ENCODE results near the gene TRAPPC1.
"Not testable (repeated sequence)": the region's sequence is repeated elsewhere in the genome, so short reads cannot be mapped to it uniquely, and the experiment has no call there.

Gene TRAPPC1

DNA sequence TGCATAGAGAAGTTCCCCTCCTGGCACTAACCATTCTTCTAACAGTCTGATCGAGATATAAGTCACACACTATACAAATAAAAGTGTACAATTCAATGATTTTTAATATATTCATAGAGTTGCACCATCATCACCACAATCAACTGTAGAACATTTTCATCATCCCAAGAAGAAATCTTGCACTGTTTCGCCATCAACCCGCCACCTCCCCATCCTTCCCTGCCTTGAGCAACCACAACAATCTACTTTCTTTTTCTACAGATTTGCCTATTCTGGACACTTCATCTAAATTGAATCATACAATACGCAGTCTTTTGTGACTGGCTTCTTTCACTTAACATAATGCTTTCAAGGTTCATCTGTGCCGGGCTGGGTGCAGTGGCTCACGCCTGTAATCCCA lies 37.7 kb upstream of the TRAPPC1 start:
- TF ChIP-seq, protein P1, sequence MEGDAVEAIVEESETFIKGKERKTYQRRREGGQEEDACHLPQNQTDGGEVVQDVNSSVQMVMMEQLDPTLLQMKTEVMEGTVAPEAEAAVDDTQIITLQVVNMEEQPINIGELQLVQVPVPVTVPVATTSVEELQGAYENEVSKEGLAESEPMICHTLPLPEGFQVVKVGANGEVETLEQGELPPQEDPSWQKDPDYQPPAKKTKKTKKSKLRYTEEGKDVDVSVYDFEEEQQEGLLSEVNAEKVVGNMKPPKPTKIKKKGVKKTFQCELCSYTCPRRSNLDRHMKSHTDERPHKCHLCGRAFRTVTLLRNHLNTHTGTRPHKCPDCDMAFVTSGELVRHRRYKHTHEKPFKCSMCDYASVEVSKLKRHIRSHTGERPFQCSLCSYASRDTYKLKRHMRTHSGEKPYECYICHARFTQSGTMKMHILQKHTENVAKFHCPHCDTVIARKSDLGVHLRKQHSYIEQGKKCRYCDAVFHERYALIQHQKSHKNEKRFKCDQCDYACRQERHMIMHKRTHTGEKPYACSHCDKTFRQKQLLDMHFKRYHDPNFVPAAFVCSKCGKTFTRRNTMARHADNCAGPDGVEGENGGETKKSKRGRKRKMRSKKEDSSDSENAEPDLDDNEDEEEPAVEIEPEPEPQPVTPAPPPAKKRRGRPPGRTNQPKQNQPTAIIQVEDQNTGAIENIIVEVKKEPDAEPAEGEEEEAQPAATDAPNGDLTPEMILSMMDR (IDR thresholded peaks at IDR 0.05; ENCODE audit: low read depth, low read length, missing control alignments): no peak

DNA sequence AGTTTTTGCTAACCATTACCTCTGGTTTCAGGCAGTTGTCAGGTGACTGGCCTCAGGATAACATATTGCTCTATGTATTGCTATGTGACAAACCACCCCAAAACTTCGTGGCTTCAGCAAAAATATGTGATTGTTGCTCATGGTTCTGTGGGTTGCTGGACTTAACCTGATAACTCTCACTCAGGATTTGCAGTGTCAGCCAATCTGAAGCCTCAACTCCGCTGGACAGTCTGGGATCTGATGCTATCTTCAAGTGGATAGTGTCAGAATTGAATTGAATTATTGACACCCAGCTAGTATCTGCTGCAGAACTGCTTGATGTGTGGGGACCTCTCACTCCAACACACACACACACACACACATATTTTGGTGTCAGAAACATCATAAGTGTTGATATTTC lies 36.0 kb upstream of the TRAPPC1 start:
- no peak for DNase-seq (ENCODE audit: low read depth)
- no peak overlapping the region for H3K4me3 ChIP-seq (ENCODE audit: low read depth, low read length)
- TF ChIP-seq, protein P1 (IDR thresholded peaks at IDR 0.05; ENCODE audit: low read depth, low read length, missing control alignments): no peak

More for the DNA sequence above, 37.7 kb upstream of the TRAPPC1 start:
- no peak overlapping the region for H3K4me3 ChIP-seq (ENCODE audit: low read depth, low read length)
- DNase-seq (ENCODE audit: low read depth): no peak

- DNase-seq (ENCODE audit: low read depth): no peak
- TF ChIP-seq, protein P1 (IDR thresholded peaks at IDR 0.05; ENCODE audit: low read depth, low read length, missing control alignments): no peak
- no peak overlapping the region for H3K4me3 ChIP-seq (ENCODE audit: low read depth, low read length)
Measured at GRCh38 chr17:7961421-7961820, 29.7 kb upstream of the TRAPPC1 start.

- no peak for DNase-seq (ENCODE audit: low read depth)
- H3K4me3 ChIP-seq (ENCODE audit: low read depth, low read length): no peak overlapping the region
- TF ChIP-seq, protein P1 (IDR thresholded peaks at IDR 0.05; ENCODE audit: low read depth, low read length, missing control alignments): no peak
Measured at GRCh38 chr17:7959503-7960253, 27.9 kb upstream of the TRAPPC1 start.

GRCh38 chr17:7956228-7956965 lies 24.7 kb upstream of the TRAPPC1 start:
- DNase-seq (ENCODE audit: low read depth): no peak
- no peak overlapping the region for H3K4me3 ChIP-seq (ENCODE audit: low read depth, low read length)
- TF ChIP-seq, protein P1 (IDR thresholded peaks at IDR 0.05; ENCODE audit: low read depth, low read length, missing control alignments): no peak

DNA sequence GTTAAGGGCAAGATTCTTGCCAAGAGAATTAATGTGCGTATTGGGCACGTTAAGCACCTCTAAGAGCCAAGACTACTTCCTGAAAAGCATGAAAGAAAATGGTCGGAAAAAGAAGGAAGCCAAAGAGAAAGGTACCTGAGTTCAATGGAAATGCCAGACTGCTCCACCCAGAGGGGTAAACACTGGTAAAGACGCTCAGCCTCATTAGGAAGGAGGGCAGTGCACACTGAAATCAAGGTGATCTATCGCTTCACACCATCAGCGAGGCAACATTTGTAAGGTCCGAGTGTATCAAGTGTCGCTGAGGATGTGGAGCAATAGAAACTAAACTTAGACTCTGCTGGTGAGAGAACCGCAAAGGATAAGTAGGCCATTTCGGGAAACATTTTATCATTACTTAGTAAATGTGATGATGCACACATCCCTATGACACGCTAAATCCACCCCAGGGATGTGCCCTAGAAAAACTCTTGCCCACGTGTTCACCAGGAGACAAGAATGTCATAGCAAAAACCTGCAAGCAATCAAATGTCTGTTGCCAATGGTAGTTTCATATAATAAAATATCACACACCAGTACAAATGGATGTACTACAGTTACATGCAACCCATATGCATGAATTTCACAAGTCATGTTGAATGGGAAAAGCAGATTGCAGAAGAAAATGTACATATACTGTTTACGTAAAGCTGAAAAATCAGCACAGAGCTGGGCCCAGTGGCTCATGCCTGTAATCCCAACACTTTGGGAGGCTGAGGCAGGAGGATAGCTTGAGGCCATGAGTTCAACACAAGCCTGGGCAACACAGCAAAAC lies 23.9 kb upstream of the TRAPPC1 start:
- no peak overlapping the region for H3K4me3 ChIP-seq (ENCODE audit: low read depth, low read length)
- TF ChIP-seq, protein P1 (IDR thresholded peaks at IDR 0.05; ENCODE audit: low read depth, low read length, missing control alignments): no peak
- no peak for DNase-seq (ENCODE audit: low read depth)

DNA sequence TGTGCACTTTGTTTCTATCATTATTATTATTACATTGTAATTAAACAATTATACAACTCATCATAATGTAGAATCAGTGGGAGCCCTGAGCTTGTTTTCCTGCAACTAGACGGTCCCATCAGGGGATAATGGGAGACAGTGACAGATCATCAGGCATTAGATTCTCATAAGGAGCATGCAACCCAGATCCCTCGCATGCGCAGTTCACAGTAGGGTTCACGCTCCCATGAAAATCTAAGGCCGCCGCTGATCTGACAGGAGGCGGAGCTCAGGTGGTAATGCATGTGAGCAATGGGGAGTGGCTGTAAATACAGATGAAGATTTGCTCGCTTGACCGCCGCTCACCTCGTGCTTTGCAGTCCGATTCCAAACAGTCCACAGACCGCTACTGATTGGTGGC lies 21.5 kb upstream of the TRAPPC1 start:
- not testable (repeated sequence) for H3K4me3 ChIP-seq (ENCODE audit: low read depth, low read length); DNase-seq (ENCODE audit: low read depth)
